H1 (cell line): Measurements from ENCODE around the gene ENTPD2. TPM values are rescaled to one million over a fixed set of nuclear protein-coding genes. Genes with fewer than 3 reads are reported as not detected.

Experiments
- CTCF ChIA-PET: fragments of 300-600 bp; sonication (Branson Sonifier 250); formaldehyde crosslinking; loops from one replicate; lab custom pipeline; 2021; ENCODE audit not compliant: partially characterized antibody; lab: Charles Lee
- POLR2A ChIA-PET: fragments of 300-600 bp; sonication (Branson Sonifier 250); formaldehyde crosslinking; loops from one replicate; lab custom pipeline; 2021; ENCODE audit warnings: inconsistent platforms; ENCODE audit not compliant: partially characterized antibody; lab: Charles Lee
- DNase-seq, 2 experiments: peaks; one replicate each; pipeline versions ENCODE4 v3.0.0 to v3.0.0-alpha.2; 2010 to 2022; ENCODE audit warnings: low spot score in 2 of 2, low read depth in 1 of 2, mixed read lengths in 1 of 2
- FAIRE-seq: peaks from 2 replicates; lab custom pipeline; 2011; peaks lifted over from hg19 to GRCh38; lab: Jason Lieb, UNC
- H2AFZ ChIP-seq: 2 replicates; pipeline ENCODE4 v1.8.1; 2012; ENCODE audit warnings: low read length, inconsistent platforms
- H2AK5ac ChIP-seq: 2 replicates; pipeline ENCODE4 v1.6.1; 2013; ENCODE audit warnings: low read depth, low read length
- H2BK120ac ChIP-seq: replicated peaks from 2 replicates; pipeline ENCODE3; 2013; ENCODE audit warnings: low read depth, low read length, inconsistent platforms
- H2BK12ac ChIP-seq: 2 replicates; pipeline ENCODE4 v1.6.1; 2013; ENCODE audit warnings: low read depth, low read length
- H2BK15ac ChIP-seq: 2 replicates; pipeline ENCODE4 v1.6.1; 2013; ENCODE audit warnings: low read length
- H2BK20ac ChIP-seq: 2 replicates; pipeline ENCODE4 v1.6.1; 2013; ENCODE audit warnings: low read length
- H2BK5ac ChIP-seq: 2 replicates; pipeline ENCODE4 v1.6.1; 2013; ENCODE audit warnings: low read depth, low read length
- H3K14ac ChIP-seq: 2 replicates; pipeline ENCODE4 v1.6.1; 2013; ENCODE audit warnings: inconsistent platforms; ENCODE audit not compliant: insufficient read length
- H3K18ac ChIP-seq: 2 replicates; pipeline ENCODE4 v1.6.1; 2013; ENCODE audit warnings: low read length; ENCODE audit errors: extremely low read depth
- H3K23ac ChIP-seq: 2 replicates; pipeline ENCODE4 v1.6.1; 2013; ENCODE audit warnings: inconsistent platforms; ENCODE audit not compliant: insufficient read length
- H3K23me2 ChIP-seq: 2 replicates; pipeline ENCODE4 v1.6.1; 2013; ENCODE audit warnings: low read depth, low read length
- H3K27ac ChIP-seq: 2 replicates; pipeline ENCODE4 v1.6.1; 2011; ENCODE audit warnings: low read depth, low read length, inconsistent platforms
- H3K27me3 ChIP-seq, 4 experiments: replicated peaks in 1 of 4; 1 replicate in 1 of 4; 2 replicates in 3 of 4; pipeline versions ENCODE4 v1.6.1 to v1.8.1; 2011 to 2013; ENCODE audit warnings: low read length in 3 of 4, mild to moderate bottlenecking in 3 of 4, inconsistent platforms in 2 of 4, mixed read lengths in 2 of 4, moderate library complexity in 1 of 4; ENCODE audit not compliant: control insufficient read depth in 3 of 4, insufficient read depth in 3 of 4; ENCODE audit errors: extremely low read depth in 1 of 4
- H3K36me3 ChIP-seq, 4 experiments: 2 replicates each; pipeline versions ENCODE4 v1.6.1 to v1.8.1; 2011 to 2013; ENCODE audit warnings: mild to moderate bottlenecking in 4 of 4, low read length in 3 of 4, moderate library complexity in 2 of 4, control low read depth in 1 of 4, inconsistent platforms in 1 of 4; ENCODE audit not compliant: insufficient read depth in 4 of 4, control insufficient read depth in 2 of 4
- H3K4ac ChIP-seq: replicated peaks from 2 replicates; pipeline ENCODE3; 2013; ENCODE audit warnings: low read length, low read depth, mixed read lengths, inconsistent platforms; ENCODE audit not compliant: insufficient read length
- H3K4me1 ChIP-seq, 4 experiments: replicated peaks in 1 of 4; 1 replicate in 1 of 4; 2 replicates in 3 of 4; pipeline versions ENCODE4 v1.6.1 to v1.8.1; 2011 to 2013; ENCODE audit warnings: low read length in 3 of 4, inconsistent platforms in 2 of 4, mixed read lengths in 1 of 4; ENCODE audit not compliant: insufficient read depth in 4 of 4, control insufficient read depth in 3 of 4
- H3K4me2 ChIP-seq, 2 experiments: 2 replicates each; pipeline versions ENCODE4 v1.6.1 to v1.8.1; 2011 to 2013; ENCODE audit warnings: low read depth in 2 of 2, low read length in 2 of 2, control low read depth in 1 of 2, inconsistent platforms in 1 of 2, mild to moderate bottlenecking in 1 of 2; ENCODE audit not compliant: insufficient read depth in 1 of 2
- H3K4me3 ChIP-seq, 4 experiments: fragments of 200-600, 300-600 bp in 1 of 4; sonication (generic), shearing (Covaris generic), sonication (Bioruptor Twin) in 1 of 4; 2 replicates each; pipeline versions ENCODE4 v1.5.1 to v1.8.1; 2011 to 2016; ENCODE audit warnings: low read length in 4 of 4, low read depth in 3 of 4, control low read depth in 2 of 4, inconsistent platforms in 2 of 4, mild to moderate bottlenecking in 2 of 4, mixed read lengths in 1 of 4, moderate library complexity in 1 of 4; ENCODE audit not compliant: insufficient read depth in 2 of 4; ENCODE audit errors: extremely low read depth in 1 of 4
- H3K56ac ChIP-seq: replicated peaks from 2 replicates; pipeline ENCODE3; 2013; ENCODE audit warnings: low read depth, mild to moderate bottlenecking, mixed read lengths, low read length, inconsistent platforms; ENCODE audit not compliant: insufficient read length
- H3K79me1 ChIP-seq: 2 replicates; pipeline ENCODE4 v1.6.1; 2013; ENCODE audit warnings: low read depth, low read length, control low read depth
- H3K79me2 ChIP-seq, 2 experiments: 2 replicates each; pipeline versions ENCODE4 v1.6.1 to v1.8.1; 2012 to 2013; ENCODE audit warnings: low read length in 2 of 2, mild to moderate bottlenecking in 2 of 2, inconsistent platforms in 1 of 2; ENCODE audit not compliant: insufficient read depth in 2 of 2, control insufficient read depth in 1 of 2
- H3K9ac ChIP-seq, 4 experiments: replicated peaks in 1 of 4; 1 replicate in 1 of 4; 2 replicates in 3 of 4; pipeline versions ENCODE4 v1.6.1 to v1.8.1; 2011 to 2013; ENCODE audit warnings: low read depth in 3 of 4, low read length in 3 of 4, control low read depth in 2 of 4, mild to moderate bottlenecking in 2 of 4, moderate library complexity in 2 of 4, inconsistent platforms in 1 of 4; ENCODE audit errors: extremely low read depth in 1 of 4
- H3K9me3 ChIP-seq, 2 experiments: 2 replicates each; pipeline versions ENCODE4 v1.6.1 to v1.8.1; 2012 to 2013; ENCODE audit warnings: mild to moderate bottlenecking in 2 of 2, moderate library complexity in 2 of 2, control low read depth in 1 of 2, inconsistent platforms in 1 of 2, low read depth in 1 of 2, low read length in 1 of 2, mixed read lengths in 1 of 2; ENCODE audit not compliant: insufficient read depth in 2 of 2
- H4K20me1 ChIP-seq, 2 experiments: replicated peaks in 1 of 2; 2 replicates each; pipeline versions ENCODE3 to v1.8.1; 2011 to 2013; ENCODE audit warnings: inconsistent platforms in 2 of 2, low read length in 2 of 2, mild to moderate bottlenecking in 1 of 2; ENCODE audit not compliant: insufficient read depth in 2 of 2, control insufficient read depth in 1 of 2
- H4K5ac ChIP-seq: 2 replicates; pipeline ENCODE4 v1.6.1; 2013; ENCODE audit warnings: low read length, low read depth, mixed read lengths, inconsistent platforms; ENCODE audit not compliant: insufficient read length
- H4K8ac ChIP-seq: 2 replicates; pipeline ENCODE4 v1.8.0; 2013; ENCODE audit warnings: mild to moderate bottlenecking, moderate library complexity, low read length, inconsistent platforms; ENCODE audit not compliant: insufficient read depth; ENCODE audit errors: extremely low read depth
- H4K91ac ChIP-seq: replicated peaks from 2 replicates; pipeline ENCODE3; 2013; ENCODE audit warnings: low read length, mixed read lengths, inconsistent platforms; ENCODE audit not compliant: insufficient read length
- CTBP2 ChIP-seq: IDR thresholded peaks from 2 replicates; pipeline ENCODE4 v1.7.0; 2011; ENCODE audit warnings: borderline replicate concordance, mild to moderate bottlenecking, moderate library complexity, mixed read lengths, low read length; ENCODE audit not compliant: insufficient read depth, insufficient read length
- GTF2F1 ChIP-seq: IDR thresholded peaks from 2 replicates; pipeline ENCODE4 v1.6.1; 2012; ENCODE audit warnings: low read depth, low read length, improper control_type of control experiment, borderline replicate concordance
- JUN ChIP-seq: IDR thresholded peaks from 2 replicates; pipeline ENCODE4 v1.6.1; 2011; ENCODE audit warnings: low read depth, mild to moderate bottlenecking, improper control_type of control experiment, low read length
- SIN3A ChIP-seq, 2 experiments: IDR thresholded peaks in 1 of 2; conservative IDR thresholded peaks in 1 of 2; 2 replicates each; pipeline ENCODE4 v1.6.1; 2011 to 2012; ENCODE audit warnings: low read length in 2 of 2, improper control_type of control experiment in 1 of 2, low read depth in 1 of 2, mild to moderate bottlenecking in 1 of 2
- SIRT6 ChIP-seq: IDR thresholded peaks from one replicate; pipeline ENCODE4 v1.7.1; 2012; ENCODE audit warnings: low read length, inconsistent platforms
- WGBS, 2 experiments: shearing (Covaris generic) in 1 of 2; methylation state at CpG; one replicate each; pipeline versions ENCODE4 v1.1.6 to v1.1.7; 2013 to 2015; ENCODE audit warnings: low lambda C conversion rate in 2 of 2, mixed read lengths in 2 of 2, inconsistent platforms in 1 of 2, low coverage in 1 of 2, missing lambda C conversion rate in 1 of 2; ENCODE audit not compliant: insufficient replicate concordance in 2 of 2, insufficient coverage in 1 of 2, insufficient read length in 1 of 2; ENCODE audit errors: extremely low coverage in 1 of 2, missing lambda C conversion rate in 1 of 2; 5-methylcytosine and 5-hydroxymethylcytosine counted together
- polyA plus RNA-seq, 7 experiments: library from polyadenylated mRNA; depleted of rRNA in 3 of 7; stranded (reverse) in 5 of 7; unstranded in 2 of 7; fragments of >200 nt in 5 of 7; fragments of 200-250 nt in 2 of 7; gene quantifications; 1 replicate in 5 of 7; 2 replicates in 1 of 7; 4 replicates in 1 of 7; pipeline versions ENCODE4 v1.2.1 to v1.2.3, GENCODE V29; 2011 to 2013; ENCODE audit warnings: missing spikeins in 2 of 7, mixed read lengths in 2 of 7
- total RNA-seq: library from RNA; stranded (reverse); fragmentation: NEBNext Ultra II Directional; extraction: Animal tissue kit (Norgen Biotek cat#: 25700); gene quantifications from 2 replicates; pipeline ENCODE4 v1.2.1, GENCODE V29; 2021
- TF ChIP-seq, protein P1 (sequence below): IDR thresholded peaks from 2 replicates; pipeline ENCODE4 v1.6.1; 2012; ENCODE audit warnings: inconsistent platforms

ENTPD2 gene
- total and polyA plus RNA-seq, 2 of the 8 experiments (the other 6 are each of a cell fraction or from before 2014, with no cell fraction given) = 0.65 to 3.8 TPM

DNA sequence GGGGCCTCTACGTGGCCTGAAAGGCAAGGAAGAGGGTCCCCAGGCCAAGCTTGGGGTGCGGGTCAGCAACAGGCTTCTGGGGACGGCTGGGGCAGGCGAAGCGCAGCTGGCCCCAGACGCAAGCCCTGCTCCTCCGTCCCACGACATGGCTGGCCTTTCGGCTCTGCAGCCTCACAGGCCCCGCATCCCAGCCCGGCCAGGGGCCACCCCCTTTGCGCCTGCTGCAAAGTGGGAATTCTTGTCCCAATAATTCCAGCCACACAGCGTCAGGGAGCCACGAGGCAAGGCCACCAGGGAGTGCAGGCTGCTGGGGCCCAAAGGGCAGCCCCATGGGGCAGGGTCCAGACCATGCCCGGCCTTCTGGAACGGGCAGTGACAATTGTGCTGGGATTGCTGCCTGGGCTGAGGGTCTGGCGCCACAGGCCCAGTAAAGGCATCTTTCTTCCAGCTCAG is 1.1 kb upstream of the ENTPD2 start:
- no peak for TF ChIP-seq GTF2F1
- TF ChIP-seq, protein P1, sequence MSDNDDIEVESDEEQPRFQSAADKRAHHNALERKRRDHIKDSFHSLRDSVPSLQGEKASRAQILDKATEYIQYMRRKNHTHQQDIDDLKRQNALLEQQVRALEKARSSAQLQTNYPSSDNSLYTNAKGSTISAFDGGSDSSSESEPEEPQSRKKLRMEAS = no peak
- TF ChIP-seq SIN3A (conservative IDR thresholded peaks at IDR 0.05 in 1 of 2, IDR thresholded peaks at IDR 0.05 in 1 of 2; ENCODE audit: low read depth in 1 of 2, low read length in 2 of 2) = no peak
- no peak for TF ChIP-seq CTBP2
- no peak for TF ChIP-seq SIRT6
- no peak for TF ChIP-seq JUN
- Histone ChIP-seq H2BK15ac (peak overlapping the region; percentile 88; the same call in 1 of the 2 replicates), H2BK12ac (peak overlapping the region; percentile 75; the same call in 1 of the 2 replicates), H3K23ac (no peak overlapping the region), H3K9ac (no peak overlapping the region), H3K14ac (no peak overlapping the region), H3K23me2 (peaks cover 9% of the 10 kb centered on the region; the same call in 1 of the 2 replicates), H3K36me3 (no peaks in the 10 kb centered on the region), H2BK20ac (no peak overlapping the region), H3K4me1 (peaks cover 0 to 18% (median 11%) of the 10 kb centered on the region in 4 experiments; a peak in 5 of 7 replicates), H2BK120ac (no peak overlapping the region), H3K27me3 (peaks cover 10 to 52% (median 41%) of the 10 kb centered on the region in 4 experiments), H3K79me2 (no peaks in the 10 kb centered on the region), H3K9me3 (no peaks in the 10 kb centered on the region), H4K8ac (no peak overlapping the region), H3K27ac (no peak overlapping the region), H3K4ac (no peak overlapping the region), H3K56ac (no peak overlapping the region), H4K5ac (no peak overlapping the region), H2AK5ac (peak overlapping the region; percentile 75; the same call in 1 of the 2 replicates), H4K91ac (no peak overlapping the region), H2AFZ (no peak overlapping the region), H4K20me1 (peaks cover 0 to 2% of the 10 kb centered on the region in 2 experiments), H3K4me2 (peak overlapping the region; percentile 62 to 65; a peak in 3 of 4 replicates), H3K4me3 (peak overlapping the region in 1 of 4 experiments; percentile 65; a peak in 2 of 8 replicates), H3K18ac (no peak overlapping the region; the same call in 1 of the 2 replicates), H3K79me1 (no peaks in the 10 kb centered on the region), H2BK5ac (no peak overlapping the region)
- no peak for DNase-seq
- 88% methylated on average over 10 of the region's 17 CpGs; no CpG with 5 or more reads in 1 of the 2 experiments for WGBS, 2 experiments
- FAIRE-seq = no peak
- ChIA-PET CTCF (interaction anchor here (0.6 to 8.6 kb wide), 12 partner anchors 8 to 508 kb away, joined by 3 to 156 read pairs (median 4); partner anchors contain the start of genes NPDC1, RNF224 and SAPCD2), POLR2A (interaction anchor here (0.9 to 1.4 kb wide), 5 partner anchors 9 to 20 kb away, joined by 3 to 5 read pairs (median 3); partner anchors contain the start of gene SAPCD2)
